ENCODE data around the gene RSRP1.

Gene RSRP1

GRCh38 chr1:25206201-25206600 is 41.1 kb downstream of the RSRP1 start:
- no peak overlapping the region for H3K27ac ChIP-seq
- ChIA-PET POLR2A (ENCODE audit: low non-redundant PET) (no interaction called here), CTCF (interaction anchor here (0.6 to 2.7 kb wide), 7 partner anchors 9 to 724 kb away, joined by 3 to 8 read pairs (median 3); no protein-coding TSS in a partner anchor)
- TF ChIP-seq, protein P1, sequence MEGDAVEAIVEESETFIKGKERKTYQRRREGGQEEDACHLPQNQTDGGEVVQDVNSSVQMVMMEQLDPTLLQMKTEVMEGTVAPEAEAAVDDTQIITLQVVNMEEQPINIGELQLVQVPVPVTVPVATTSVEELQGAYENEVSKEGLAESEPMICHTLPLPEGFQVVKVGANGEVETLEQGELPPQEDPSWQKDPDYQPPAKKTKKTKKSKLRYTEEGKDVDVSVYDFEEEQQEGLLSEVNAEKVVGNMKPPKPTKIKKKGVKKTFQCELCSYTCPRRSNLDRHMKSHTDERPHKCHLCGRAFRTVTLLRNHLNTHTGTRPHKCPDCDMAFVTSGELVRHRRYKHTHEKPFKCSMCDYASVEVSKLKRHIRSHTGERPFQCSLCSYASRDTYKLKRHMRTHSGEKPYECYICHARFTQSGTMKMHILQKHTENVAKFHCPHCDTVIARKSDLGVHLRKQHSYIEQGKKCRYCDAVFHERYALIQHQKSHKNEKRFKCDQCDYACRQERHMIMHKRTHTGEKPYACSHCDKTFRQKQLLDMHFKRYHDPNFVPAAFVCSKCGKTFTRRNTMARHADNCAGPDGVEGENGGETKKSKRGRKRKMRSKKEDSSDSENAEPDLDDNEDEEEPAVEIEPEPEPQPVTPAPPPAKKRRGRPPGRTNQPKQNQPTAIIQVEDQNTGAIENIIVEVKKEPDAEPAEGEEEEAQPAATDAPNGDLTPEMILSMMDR (conservative IDR thresholded peaks at IDR 0.05; ENCODE audit: low read depth): no peak
- DNase-seq (ENCODE audit: low spot score): no peak

DNA sequence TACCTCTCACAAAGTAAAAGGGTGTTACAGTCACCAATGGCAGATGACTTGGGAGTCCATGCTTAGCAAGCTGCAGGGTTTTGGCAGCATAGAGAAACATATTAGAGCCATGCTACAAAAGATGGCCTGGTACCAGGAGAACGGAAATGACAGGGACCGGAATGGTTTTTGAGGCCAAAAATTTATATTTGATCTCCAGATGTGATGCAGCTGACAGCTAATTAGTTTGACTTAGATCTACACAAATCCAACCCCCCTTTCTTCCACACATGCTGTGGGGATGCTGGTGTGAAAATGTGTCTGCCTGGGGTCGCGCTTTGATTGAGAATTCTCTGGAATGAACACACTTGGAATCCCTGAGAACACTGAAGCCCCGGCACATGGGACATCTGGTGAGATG is 41.5 kb downstream of the RSRP1 start:
- POLR2A ChIA-PET (ENCODE audit: low non-redundant PET): interaction anchor here (0.7 kb wide), 1 partner anchor 7 kb away, joined by 3 read pairs; no protein-coding TSS in a partner anchor
- DNase-seq (ENCODE audit: low spot score): no peak

DNA sequence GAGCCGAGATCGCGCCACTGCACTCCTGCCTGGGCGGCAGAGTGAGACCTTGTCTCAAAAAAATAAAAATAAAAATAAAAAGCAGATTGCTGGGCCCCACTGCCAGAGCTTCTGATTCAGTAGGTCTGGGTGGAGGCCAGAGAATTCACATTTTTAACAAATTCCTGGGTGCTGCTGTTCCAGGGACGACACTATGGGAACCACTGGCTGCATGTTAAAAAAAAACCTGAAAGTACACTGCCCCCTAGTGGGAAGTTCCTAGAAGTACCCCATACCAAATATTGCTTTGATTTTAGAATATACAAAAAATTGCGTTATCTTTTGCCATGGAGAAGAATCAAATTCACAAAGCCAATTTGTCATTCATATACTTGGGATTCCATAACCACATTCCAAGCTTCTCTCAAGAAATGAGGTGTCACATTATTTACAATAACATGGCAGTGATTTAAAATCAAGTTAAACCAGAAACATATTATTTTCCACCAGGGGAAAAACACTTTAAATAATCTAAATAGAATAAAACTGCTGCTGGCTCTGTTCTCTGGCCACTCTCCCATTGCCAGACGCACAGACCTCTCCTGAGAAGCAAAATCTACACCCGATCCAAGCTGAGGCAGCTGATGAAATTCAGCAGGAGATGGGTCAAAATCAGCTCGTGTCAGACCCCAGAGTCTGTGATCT is 42.3 kb downstream of the RSRP1 start:
- TF ChIP-seq, protein P1 (conservative IDR thresholded peaks at IDR 0.05; ENCODE audit: low read depth): peak; percentile 78
- ChIA-PET CTCF (interaction anchor here (0.6 to 2.7 kb wide), 9 partner anchors 10 to 1351 kb away, joined by 3 to 8 read pairs (median 3); no protein-coding TSS in a partner anchor), POLR2A (ENCODE audit: low non-redundant PET) (interaction anchor here (0.7 kb wide), 1 partner anchor 8 kb away, joined by 3 read pairs; no protein-coding TSS in a partner anchor)
- DNase-seq (ENCODE audit: low spot score): peak; percentile 72
- H3K27ac ChIP-seq: no peak overlapping the region

More for the DNA sequence above, 41.5 kb downstream of the RSRP1 start:
- CTCF ChIA-PET: interaction anchor here (0.6 to 2.7 kb wide), 7 partner anchors 8 to 723 kb away, joined by 3 to 8 read pairs (median 3); no protein-coding TSS in a partner anchor
- TF ChIP-seq, protein P1 (conservative IDR thresholded peaks at IDR 0.05; ENCODE audit: low read depth): no peak
- H3K27ac ChIP-seq: no peak overlapping the region

- DNase-seq (ENCODE audit: low spot score): no peak
- TF ChIP-seq, protein P1 (conservative IDR thresholded peaks at IDR 0.05; ENCODE audit: low read depth): no peak
- POLR2A ChIA-PET (ENCODE audit: low non-redundant PET): no interaction called here
- CTCF ChIA-PET: interaction anchor here (1.1 kb wide), 1 partner anchor 100 kb away, joined by 3 read pairs; no protein-coding TSS in a partner anchor
- no peak overlapping the region for H3K27ac ChIP-seq
Measured at GRCh38 chr1:25201006-25201405, 46.2 kb downstream of the RSRP1 start.

DNA sequence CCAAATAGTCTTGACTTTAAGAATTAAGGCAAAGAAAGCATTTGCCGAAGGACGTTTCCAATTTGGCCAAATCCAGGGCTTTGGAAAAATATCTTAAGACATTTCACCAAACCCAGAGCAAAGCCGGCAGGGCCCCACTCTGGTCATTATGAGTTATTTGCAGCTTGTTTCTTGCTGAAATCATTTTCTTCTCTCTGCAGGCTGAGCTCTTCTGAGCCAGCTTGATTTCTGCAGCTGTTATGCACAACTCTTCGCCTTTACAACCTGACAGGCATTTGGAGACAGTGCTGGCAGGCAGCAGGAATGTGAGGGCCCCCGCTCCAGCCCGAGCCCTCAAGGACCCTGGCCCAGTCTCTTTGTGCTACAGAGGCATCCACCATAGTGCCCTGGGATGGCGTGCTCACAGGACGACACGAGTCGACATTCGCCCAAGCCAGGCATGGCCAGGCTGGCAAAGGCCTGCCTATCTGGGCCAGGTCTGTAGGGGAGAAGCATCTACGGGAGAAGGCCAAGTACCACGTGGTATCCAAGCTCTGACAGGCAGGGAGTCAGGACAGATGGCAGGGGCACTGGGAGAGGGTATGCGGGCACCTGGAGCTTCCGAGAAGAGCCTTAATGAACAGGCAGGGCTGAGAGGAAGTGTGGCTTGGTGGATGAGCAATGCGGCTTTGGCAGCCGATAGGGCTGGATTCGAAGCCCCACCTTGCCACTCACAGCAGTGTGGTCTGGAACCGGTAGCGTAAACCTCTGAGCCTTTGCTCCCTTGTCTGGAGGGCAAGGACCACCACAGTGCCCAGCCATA is 47.2 kb downstream of the RSRP1 start:
- ChIA-PET CTCF (interaction anchor here (0.7 kb wide), 1 partner anchor 21 kb away, joined by 4 read pairs; no protein-coding TSS in a partner anchor), POLR2A (ENCODE audit: low non-redundant PET) (no interaction called here)
- no peak for DNase-seq (ENCODE audit: low spot score)

More for the DNA sequence above, 47.2 kb downstream of the RSRP1 start:
- TF ChIP-seq, protein P1 (conservative IDR thresholded peaks at IDR 0.05; ENCODE audit: low read depth): no peak
- H3K27ac ChIP-seq: no peak overlapping the region
